ENCODE data around the gene RBMY1D.
"Not testable (repeated sequence)": the region's sequence is repeated elsewhere in the genome, so short reads cannot be mapped to it uniquely, and the experiment has no call there.

Gene RBMY1D

GRCh38 chrY:21894426-21894825, at the start of gene RBMY1D:
Gene RBMY1D (minus strand): TSS chrY:21894526. CDS start chrY:21892513, 2,013 bp downstream.
- DNase-seq (ENCODE audit: low read depth); H3K4me3 ChIP-seq (ENCODE audit: low read length): not testable (repeated sequence)

GRCh38 chrY:21917932-21918331, 23.6 kb upstream of the RBMY1D start, which contains the start of gene RBMY1E:
Gene RBMY1E (minus strand): TSS chrY:21918032. CDS start chrY:21916054, 1,978 bp downstream.
- not testable (repeated sequence) for H3K4me3 ChIP-seq (ENCODE audit: low read length); DNase-seq (ENCODE audit: low read depth)

GRCh38 chrY:21869407-21870076, 24.8 kb downstream of the RBMY1D start:
- not testable (repeated sequence) for H3K4me3 ChIP-seq (ENCODE audit: low read length); DNase-seq (ENCODE audit: low read depth)

- DNase-seq (ENCODE audit: low read depth), result no peak
- H3K4me3 ChIP-seq (ENCODE audit: low read length), result no peak overlapping the region
- TF ChIP-seq CTCF (conservative IDR thresholded peaks at IDR 0.05; ENCODE audit: low read depth, low read length), result no peak
These were observed 48.8 kb downstream of the RBMY1D start for GRCh38 chrY:21845481-21845880.

GRCh38 chrY:21842090-21842489, 52.2 kb downstream of the RBMY1D start:
- TF ChIP-seq CTCF (conservative IDR thresholded peaks at IDR 0.05; ENCODE audit: low read depth, low read length), result no peak

GRCh38 chrY:21839489-21839888, 54.8 kb downstream of the RBMY1D start:
- no peak overlapping the region for H3K4me3 ChIP-seq (ENCODE audit: low read length)
- no peak for DNase-seq (ENCODE audit: low read depth)
- TF ChIP-seq CTCF (conservative IDR thresholded peaks at IDR 0.05; ENCODE audit: low read depth, low read length), result no peak

More at GRCh38 chrY:21842090-21842489, 52.2 kb downstream of the RBMY1D start:
- H3K4me3 ChIP-seq (ENCODE audit: low read length), result no peak overlapping the region
- DNase-seq (ENCODE audit: low read depth), result no peak

- H3K4me3 ChIP-seq (ENCODE audit: low read length), result no peak overlapping the region
- no peak for TF ChIP-seq CTCF (conservative IDR thresholded peaks at IDR 0.05; ENCODE audit: low read depth, low read length)
- no peak for DNase-seq (ENCODE audit: low read depth)
These were observed 58.0 kb downstream of the RBMY1D start for GRCh38 chrY:21836343-21836742.

- TF ChIP-seq CTCF (conservative IDR thresholded peaks at IDR 0.05; ENCODE audit: low read depth, low read length), result no peak
- DNase-seq (ENCODE audit: low read depth), result no peak
- H3K4me3 ChIP-seq (ENCODE audit: low read length), result no peak overlapping the region
These were observed 59.3 kb downstream of the RBMY1D start for GRCh38 chrY:21835052-21835451.

Data from retinal pigment epithelial cell (primary cell).